SU-DHL-6 (cell line): ENCODE data around the gene VSX1.

Experiments
- CTCF ChIP-seq: fragments of 200-600 bp; sonication (generic); IDR thresholded peaks from one replicate; pipeline ENCODE4 v1.5.1; 2017; ENCODE audit warnings: antibody characterized with exemption, mild to moderate bottlenecking, low read length, moderate library complexity; ENCODE audit not compliant: insufficient read depth, poor library complexity, severe bottlenecking
- EZH2phosphoT487 ChIP-seq: fragments of 200-600 bp; sonication (generic), shearing (Covaris generic); conservative IDR thresholded peaks from 2 replicates; pipeline ENCODE4 v1.6.1; 2018; ENCODE audit warnings: mild to moderate bottlenecking, antibody characterized with exemption, low read length, moderate library complexity, mixed read lengths

GRCh38 chr20:25058847-25059810 lies 22.8 kb downstream of the VSX1 start:
- TF ChIP-seq CTCF (no peak), EZH2phosphoT487 (no peak)
